GM23338 (cell line): ENCODE results near the gene EIF4E. TPM values are rescaled to one million over a fixed set of nuclear protein-coding genes. Genes with fewer than 3 reads are reported as not detected.
A peak's percentile ranks its signal among the peaks of the same experiment; 100 is the strongest.

Source experiments
- ATAC-seq: fragments of 200-7000 bp; cut with Tn5 transposase; 3 replicates; pipeline ENCODE4 v1.9.1; 2020
- DNase-seq: peaks from one replicate; pipeline ENCODE4 v3.0.0-alpha.2; 2015; ENCODE audit warnings: low spot score
- H2AFZ ChIP-seq: fragments of 200-600 bp; sonication (generic); 2 replicates; pipeline ENCODE4 v1.8.0; 2016; ENCODE audit warnings: antibody characterized with exemption, mild to moderate bottlenecking, moderate library complexity
- H3F3A ChIP-seq: fragments of 200-600 bp; sonication (generic); replicated peaks from 2 replicates; pipeline ENCODE4 v1.8.0; 2017; ENCODE audit warnings: antibody characterized with exemption, mixed run types, low read depth
- H3K27ac ChIP-seq: fragments of 200-600 bp; sonication (generic); 2 replicates; pipeline ENCODE4 v1.6.1; 2016; ENCODE audit warnings: low read depth
- H3K27me3 ChIP-seq: fragments of 200-600 bp; sonication (generic); 2 replicates; pipeline ENCODE4 v1.8.0; 2016; ENCODE audit warnings: mild to moderate bottlenecking, mixed run types, moderate library complexity; ENCODE audit not compliant: insufficient read depth
- H3K36me3 ChIP-seq: fragments of 200-600 bp; sonication (generic); 2 replicates; pipeline ENCODE4 v1.8.0; 2016; ENCODE audit warnings: mild to moderate bottlenecking; ENCODE audit not compliant: insufficient read depth
- H3K4me1 ChIP-seq: fragments of 200-600 bp; sonication (generic); 2 replicates; pipeline ENCODE4 v1.8.0; 2016; ENCODE audit warnings: mild to moderate bottlenecking, moderate library complexity; ENCODE audit not compliant: insufficient read depth
- H3K4me2 ChIP-seq: fragments of 200-600 bp; sonication (generic); 2 replicates; pipeline ENCODE4 v1.7.1; 2017; ENCODE audit warnings: mixed run types
- H3K4me3 ChIP-seq: fragments of 200-600 bp; sonication (generic); 2 replicates; pipeline ENCODE4 v1.6.1; 2016; ENCODE audit warnings: mixed run types
- H3K79me2 ChIP-seq: fragments of 200-600 bp; sonication (generic); replicated peaks from 2 replicates; pipeline ENCODE4 v1.8.0; 2017; ENCODE audit warnings: mild to moderate bottlenecking; ENCODE audit not compliant: insufficient read depth
- H3K9me2 ChIP-seq: fragments of 200-600 bp; sonication (generic); 2 replicates; pipeline ENCODE4 v1.8.0; 2017; ENCODE audit not compliant: insufficient read depth
- H4K20me1 ChIP-seq: fragments of 200-600 bp; sonication (generic); replicated peaks from 2 replicates; pipeline ENCODE4 v1.8.0; 2017; ENCODE audit warnings: mild to moderate bottlenecking; ENCODE audit not compliant: insufficient read depth
- H3K27ac Mint-ChIP-seq: 2 replicates; pipeline ENCODE4 v1.8.0; 2020; ENCODE audit warnings: inconsistent platforms, mild to moderate bottlenecking, moderate library complexity, mixed read lengths
- H3K27me3 Mint-ChIP-seq: 3 replicates; pipeline ENCODE4 v1.8.0; 2022; ENCODE audit warnings: low read depth, mild to moderate bottlenecking, moderate library complexity, mixed read lengths, inconsistent platforms; ENCODE audit not compliant: insufficient read depth, poor library complexity
- H3K36me3 Mint-ChIP-seq: 3 replicates; pipeline ENCODE4 v1.8.0; 2021; ENCODE audit warnings: low read depth, mild to moderate bottlenecking, inconsistent platforms, moderate library complexity, mixed read lengths
- H3K4me1 Mint-ChIP-seq: 3 replicates; pipeline ENCODE4 v1.8.0; 2020; ENCODE audit warnings: mild to moderate bottlenecking, inconsistent platforms, mixed read lengths
- H3K4me3 Mint-ChIP-seq: 3 replicates; pipeline ENCODE4 v1.8.0; 2021; ENCODE audit warnings: moderate library complexity, mild to moderate bottlenecking, inconsistent platforms, mixed read lengths
- H3K9me3 Mint-ChIP-seq: 3 replicates; pipeline ENCODE4 v1.8.0; 2020; ENCODE audit warnings: moderate library complexity, mild to moderate bottlenecking, inconsistent platforms, mixed read lengths
- CREB1 ChIP-seq: fragments of 250-450 bp; sonication (Bioruptor Pico); IDR thresholded peaks from 2 replicates; pipeline ENCODE4 v1.5.0; 2020; ENCODE audit warnings: low read depth, mild to moderate bottlenecking, moderate library complexity
- ETS1 ChIP-seq: IDR thresholded peaks from 2 replicates; pipeline ENCODE4 v1.6.1; 2016; ENCODE audit warnings: antibody characterized with exemption
- EZH2 ChIP-seq: fragments of 200-600 bp; sonication (generic); IDR thresholded peaks from one replicate; pipeline ENCODE4 v1.8.0; 2017; ENCODE audit warnings: antibody characterized with exemption, mild to moderate bottlenecking, low read depth; ENCODE audit not compliant: unreplicated experiment
- EZH2phosphoT487 ChIP-seq: fragments of 200-600 bp; sonication (generic); IDR thresholded peaks from one replicate; pipeline ENCODE4 v1.8.1; 2018; ENCODE audit warnings: antibody characterized with exemption; ENCODE audit not compliant: unreplicated experiment
- JUNB ChIP-seq: IDR thresholded peaks from one replicate; pipeline ENCODE4 v1.6.1; 2016; ENCODE audit warnings: antibody characterized with exemption; ENCODE audit not compliant: unreplicated experiment
- NANOG ChIP-seq: IDR thresholded peaks from 2 replicates; pipeline ENCODE4 v1.6.1; 2016; ENCODE audit warnings: antibody characterized with exemption, borderline replicate concordance
- POLR2AphosphoS5 ChIP-seq: IDR thresholded peaks from 2 replicates; pipeline ENCODE4 v1.6.1; 2016; ENCODE audit warnings: antibody characterized with exemption, low read depth
- STAT1 ChIP-seq: IDR thresholded peaks from one replicate; pipeline ENCODE4 v1.6.1; 2016; ENCODE audit warnings: antibody characterized with exemption; ENCODE audit not compliant: unreplicated experiment
- ZNF114 ChIP-seq: fragments of 250-450 bp; sonication (Bioruptor Pico); IDR thresholded peaks from 2 replicates; pipeline ENCODE4 v1.5.0; 2020; ENCODE audit warnings: mild to moderate bottlenecking, moderate library complexity
- ZNF331 ChIP-seq: fragments of 250-450 bp; sonication (Bioruptor Pico); IDR thresholded peaks from 2 replicates; pipeline ENCODE4 v1.5.0; 2020; ENCODE audit warnings: low read depth, mild to moderate bottlenecking, moderate library complexity
- polyA plus RNA-seq: library from polyadenylated mRNA; unstranded; fragments of >200 nt; fragmentation: Nextera tagmentation; extraction: Ambion mirVana; gene quantifications from 2 replicates; pipeline ENCODE4 v1.2.1, GENCODE V29; 2016
- total RNA-seq: library from RNA; depleted of rRNA; stranded (reverse); fragments of >200 nt; shearing (Covaris generic); gene quantifications from 2 replicates; pipeline ENCODE4 v1.2.3, GENCODE V29; 2014

Gene EIF4E
- total and polyA plus RNA-seq, 2 experiments from 2014 or later, result 113 to 351 TPM

- TF ChIP-seq POLR2AphosphoS5 (no peak), ZNF114 (CRISPR knock-in tag) (no peak), CREB1 (CRISPR knock-in tag) (no peak), STAT1 (no peak), ETS1 (no peak), JUNB (no peak), EZH2 (no peak), NANOG (no peak)
- no peak for ATAC-seq
- H3K9me3 Mint-ChIP-seq, result no peaks in the 10 kb centered on the region
- no peaks in the 10 kb centered on the region for H3F3A ChIP-seq
- no peaks in the 10 kb centered on the region for H3K79me2 ChIP-seq
- H3K4me2 ChIP-seq, result no peak overlapping the region
- no peaks in the 10 kb centered on the region for H3K9me2 ChIP-seq
- 0 out of 2 replicates have a peak overlapping the region, but pooled peaks have one; percentile 41 for H3K27ac Mint-ChIP-seq
- no peak overlapping the region for H3K4me3 ChIP-seq
- no peak overlapping the region for H3K27ac ChIP-seq
- no peak for DNase-seq
- no peaks in the 10 kb centered on the region for H3K27me3 ChIP-seq
- no peaks in the 10 kb centered on the region for H3K4me1 Mint-ChIP-seq
- H3K36me3 Mint-ChIP-seq, result 0 out of 3 replicates have a peak, but pooled peaks cover 2% of the 10 kb centered on the region
- peaks cover 2% of the 10 kb centered on the region for H3K27me3 Mint-ChIP-seq
- no peaks in the 10 kb centered on the region for H4K20me1 ChIP-seq
- H3K4me1 ChIP-seq, result no peaks in the 10 kb centered on the region
- H2AFZ ChIP-seq, result peak overlapping the region; percentile 86
- no peak overlapping the region for H3K4me3 Mint-ChIP-seq
- H3K36me3 ChIP-seq, result no peaks in the 10 kb centered on the region
Measured at GRCh38 chr4:98963538-98964433, 34.9 kb upstream of the EIF4E start.

GRCh38 chr4:98961770-98962169 lies 32.8 kb upstream of the EIF4E start:
- no peaks in the 10 kb centered on the region for H3F3A ChIP-seq
- no peaks in the 10 kb centered on the region for H3K4me1 ChIP-seq
- Mint-ChIP-seq H3K27me3 (peaks cover 2% of the 10 kb centered on the region), H3K36me3 (0 out of 3 replicates have a peak, but pooled peaks cover 2% of the 10 kb centered on the region), H3K9me3 (no peaks in the 10 kb centered on the region), H3K27ac (no peak overlapping the region), H3K4me3 (no peak overlapping the region), H3K4me1 (no peaks in the 10 kb centered on the region)
- no peak overlapping the region for H3K4me3 ChIP-seq
- no peak overlapping the region for H3K27ac ChIP-seq
- TF ChIP-seq NANOG (no peak), EZH2phosphoT487 (no peak)
- H4K20me1 ChIP-seq, result no peaks in the 10 kb centered on the region
- H2AFZ ChIP-seq, result no peak overlapping the region
- no peaks in the 10 kb centered on the region for H3K9me2 ChIP-seq
- H3K36me3 ChIP-seq, result no peaks in the 10 kb centered on the region
- ATAC-seq (no peak), DNase-seq (no peak)
- H3K4me2 ChIP-seq, result no peak overlapping the region
- no peaks in the 10 kb centered on the region for H3K79me2 ChIP-seq
- no peaks in the 10 kb centered on the region for H3K27me3 ChIP-seq

GRCh38 chr4:98959411-98959810 lies 30.5 kb upstream of the EIF4E start:
- no peak for ATAC-seq
- no peak overlapping the region for H3K27ac ChIP-seq
- H3K36me3 ChIP-seq, result no peaks in the 10 kb centered on the region
- no peak overlapping the region for H3K4me3 ChIP-seq
- H3F3A ChIP-seq, result no peaks in the 10 kb centered on the region
- no peaks in the 10 kb centered on the region for H3K36me3 Mint-ChIP-seq
- no peaks in the 10 kb centered on the region for H4K20me1 ChIP-seq
- no peak overlapping the region for H2AFZ ChIP-seq
- no peak for DNase-seq
- no peaks in the 10 kb centered on the region for H3K79me2 ChIP-seq
- H3K27me3 ChIP-seq, result no peaks in the 10 kb centered on the region
- H3K9me2 ChIP-seq, result no peaks in the 10 kb centered on the region
- no peaks in the 10 kb centered on the region for H3K4me1 Mint-ChIP-seq
- no peaks in the 10 kb centered on the region for H3K4me1 ChIP-seq
- peaks cover 3% of the 10 kb centered on the region for H3K27me3 Mint-ChIP-seq
- peaks cover 3% of the 10 kb centered on the region; the same call in 1 of the 3 replicates for H3K9me3 Mint-ChIP-seq
- H3K27ac Mint-ChIP-seq, result no peak overlapping the region
- no peak overlapping the region for H3K4me2 ChIP-seq
- no peak overlapping the region for H3K4me3 Mint-ChIP-seq
- TF ChIP-seq ETS1, result no peak
- no peak for TF ChIP-seq EZH2phosphoT487
- TF ChIP-seq POLR2AphosphoS5, result no peak
- no peak for TF ChIP-seq ZNF331 (CRISPR knock-in tag)
- TF ChIP-seq STAT1, result no peak
- no peak for TF ChIP-seq CREB1 (CRISPR knock-in tag)
